Measurements from ENCODE around the gene SSRP1.
"Not testable (repeated sequence)": the region's sequence is repeated elsewhere in the genome, so short reads cannot be mapped to it uniquely, and the experiment has no call there.

Gene SSRP1

DNA sequence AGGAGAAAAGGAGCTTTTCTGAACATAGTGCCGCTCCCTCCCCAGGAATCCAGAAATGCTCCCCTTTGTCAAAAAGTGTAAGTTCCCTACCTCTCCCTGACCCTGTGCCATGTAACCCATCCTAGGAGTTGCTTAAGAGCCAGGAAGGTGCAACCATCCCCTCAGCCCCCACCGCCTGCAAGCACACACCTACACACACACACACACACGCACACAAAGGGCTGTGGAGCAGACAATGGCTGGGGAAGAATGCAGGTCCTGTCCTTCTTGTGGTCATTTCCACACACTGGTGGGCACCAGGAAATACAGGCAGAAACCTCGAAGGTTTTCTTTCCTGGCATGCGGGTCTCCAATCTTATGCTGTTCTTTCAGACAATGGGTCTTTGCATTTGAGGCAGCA is 3.6 kb upstream of the SSRP1 start:
- no peak for DNase-seq

GRCh38 chr11:57338142-57338541 is 2.5 kb upstream of the SSRP1 start, which contains the start of gene P2RX3:
Gene P2RX3 (plus strand): TSS chr11:57338352. CDS start chr11:57338551, 199 bp downstream.
- DNase-seq, result no peak

GRCh38 chr11:57336856-57337255 is 1.2 kb upstream of the SSRP1 start:
- DNase-seq, result not testable (repeated sequence)

- no peak for DNase-seq
These were observed 497 bp upstream of the SSRP1 start for GRCh38 chr11:57336111-57336666.

GRCh38 chr11:57335023-57335342 is 709 bp downstream of the SSRP1 start:
- peak in 1 of 58 donors; percentile 40 for DNase-seq

DNA sequence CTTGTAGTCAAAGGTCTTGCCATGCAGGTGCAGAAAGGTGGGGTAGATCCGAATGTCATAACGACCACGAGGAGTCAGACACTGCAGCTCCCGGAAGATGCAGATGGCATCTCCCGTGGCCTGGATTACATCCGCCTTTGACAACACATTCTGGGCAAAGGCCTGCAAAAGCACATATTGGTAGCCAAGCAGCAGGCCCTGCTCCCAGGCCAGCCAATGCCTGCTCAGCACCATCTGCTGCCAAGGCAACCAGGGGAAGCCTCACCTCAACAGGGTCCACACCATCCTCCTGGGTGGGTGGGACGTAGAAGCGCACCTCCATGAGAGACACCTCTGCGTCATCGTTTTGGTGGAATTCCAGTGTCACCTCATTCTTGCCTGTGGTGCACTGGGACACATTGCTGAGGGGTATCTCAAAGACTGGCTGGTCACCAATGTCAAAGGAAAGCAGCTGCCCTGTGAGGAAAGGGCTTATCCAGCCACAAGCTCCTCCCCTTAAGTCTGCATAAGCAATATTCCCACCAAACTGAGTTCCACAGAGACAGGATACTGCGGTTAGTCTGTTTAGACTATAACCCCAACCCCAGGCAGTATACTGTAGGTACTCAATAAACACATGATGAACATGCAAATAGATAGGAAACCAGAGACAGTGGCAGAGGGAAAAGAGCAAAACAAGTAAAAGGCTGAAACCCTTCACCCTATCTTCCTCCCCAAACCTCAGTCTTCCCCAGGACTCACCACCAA is 2.8 kb downstream of the SSRP1 start:
- no peak for DNase-seq

DNA sequence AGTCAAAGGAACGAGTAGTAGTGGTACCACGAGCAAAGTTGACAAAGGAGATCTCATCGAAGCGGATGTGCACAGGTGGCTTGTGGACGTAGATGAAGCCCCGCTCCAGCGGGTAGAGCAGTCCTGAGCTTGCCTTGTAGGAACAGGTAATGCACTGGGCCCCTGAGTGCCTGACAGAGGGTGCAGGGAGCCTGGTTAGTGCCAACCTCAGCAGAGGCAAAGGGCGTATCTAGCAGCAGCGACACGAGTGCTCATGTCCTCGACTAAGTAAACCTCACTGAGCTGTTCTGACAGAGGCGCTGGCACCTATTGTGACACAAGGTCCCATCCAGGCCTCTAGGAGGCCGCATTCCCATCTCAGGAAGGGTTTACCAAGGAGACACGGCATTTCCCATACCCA is 4.0 kb downstream of the SSRP1 start:
- no peak for DNase-seq

DNA sequence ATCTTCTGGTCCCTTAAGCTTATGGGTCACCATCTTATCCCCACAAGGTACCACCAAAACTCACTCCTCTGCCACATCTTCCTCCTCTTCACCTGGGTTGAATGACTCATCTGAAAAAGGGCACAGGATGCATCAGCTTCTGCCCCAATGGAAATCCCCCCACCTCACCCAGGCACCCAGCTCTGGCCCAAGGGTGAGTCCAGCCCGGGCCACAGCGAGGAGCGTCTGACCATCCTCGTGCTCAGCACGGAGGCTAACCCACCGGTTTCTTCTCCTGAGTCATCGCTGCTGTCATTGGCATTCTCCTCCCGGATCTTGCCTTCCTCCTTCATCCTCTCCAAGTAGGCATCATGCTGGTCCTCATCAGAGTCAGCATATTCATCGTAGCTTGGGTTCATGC is 5.7 kb downstream of the SSRP1 start:
- DNase-seq, result no peak

DNA sequence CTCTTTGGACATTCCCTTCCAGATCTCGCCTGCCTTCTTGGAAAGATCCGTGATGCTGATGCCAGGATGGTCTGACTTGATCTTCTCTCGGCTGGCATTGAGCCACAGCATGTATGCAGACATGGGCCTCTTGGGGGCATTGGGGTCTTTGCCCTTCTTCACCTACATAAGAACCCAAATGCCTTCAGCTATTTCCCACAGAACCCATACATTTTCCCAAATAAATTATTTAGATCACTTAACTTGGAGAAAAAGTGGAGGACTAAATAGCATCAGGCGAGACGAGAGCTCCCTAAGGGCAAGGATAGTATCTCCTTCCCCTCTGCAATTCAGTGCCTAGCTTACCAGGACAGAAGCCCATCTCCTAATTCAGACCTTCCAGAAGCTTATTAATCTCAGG is 8.0 kb downstream of the SSRP1 start:
- no peak for DNase-seq

- DNase-seq, result no peak
These were observed 10.0 kb downstream of the SSRP1 start for GRCh38 chr11:57325735-57326048.

- peak; percentile 56 to 97 (median 94) for DNase-seq
These were observed 10.6 kb downstream of the SSRP1 start, which contains the start of gene TNKS1BP1 for GRCh38 chr11:57324886-57325734. Gene TNKS1BP1 (minus strand): TSS chr11:57324952. CDS start chr11:57321885, 3,067 bp downstream.

- DNase-seq, result peak in 14 of 58 donors; percentile 12 to 64 (median 47)
These were observed 11.4 kb downstream of the SSRP1 start for GRCh38 chr11:57324154-57324885.

DNA sequence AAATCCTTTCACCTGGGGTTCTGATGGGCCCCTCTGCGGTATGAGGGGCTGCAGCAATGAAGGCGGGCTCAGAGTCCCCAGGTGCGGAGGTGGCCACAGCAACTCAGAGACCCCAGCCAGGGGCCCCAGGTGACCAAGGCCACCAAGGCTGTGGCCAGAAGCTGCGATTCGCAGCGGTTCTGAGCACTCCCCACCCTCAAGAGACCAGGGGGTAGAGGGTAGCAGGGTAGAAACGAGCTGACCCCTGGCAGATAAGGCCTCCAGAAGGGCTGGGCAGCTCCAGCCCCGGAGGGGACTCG is 11.9 kb downstream of the SSRP1 start:
- peak in 1 of 58 donors; percentile 38 for DNase-seq

DNA sequence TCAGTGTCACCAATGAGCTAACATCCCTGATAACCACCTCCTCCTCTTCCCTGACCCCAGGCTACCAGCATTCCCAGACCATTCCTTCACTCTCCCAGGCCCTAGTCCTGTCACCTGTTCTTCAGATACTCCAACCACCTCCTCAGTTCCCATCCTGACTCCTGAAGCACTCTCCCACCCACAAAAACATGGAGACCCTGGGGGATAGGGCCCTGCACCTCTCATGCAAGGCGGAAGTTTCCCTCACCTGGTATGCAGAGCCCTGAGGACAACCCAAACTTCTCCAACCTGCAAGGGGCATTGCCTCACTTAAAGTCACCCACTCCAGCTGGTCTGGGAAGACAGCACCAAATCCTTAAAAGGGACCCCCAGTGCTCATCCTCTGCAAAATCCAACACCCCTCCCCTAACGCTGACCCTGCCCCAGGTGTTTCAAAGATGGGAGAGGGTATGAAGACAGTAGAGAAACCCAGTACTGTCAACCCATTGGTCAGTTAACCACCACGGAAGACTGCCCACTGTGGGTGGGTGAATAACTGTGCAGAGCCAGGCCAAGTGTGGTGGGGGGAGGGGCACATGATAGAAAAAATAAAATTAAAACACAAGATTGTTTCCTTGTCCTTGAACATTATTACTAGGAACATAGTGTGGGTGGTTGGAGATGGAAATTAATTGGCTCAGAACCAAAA is 12.4 kb downstream of the SSRP1 start:
- peak in 1 of 58 donors; percentile 9 for DNase-seq

DNA sequence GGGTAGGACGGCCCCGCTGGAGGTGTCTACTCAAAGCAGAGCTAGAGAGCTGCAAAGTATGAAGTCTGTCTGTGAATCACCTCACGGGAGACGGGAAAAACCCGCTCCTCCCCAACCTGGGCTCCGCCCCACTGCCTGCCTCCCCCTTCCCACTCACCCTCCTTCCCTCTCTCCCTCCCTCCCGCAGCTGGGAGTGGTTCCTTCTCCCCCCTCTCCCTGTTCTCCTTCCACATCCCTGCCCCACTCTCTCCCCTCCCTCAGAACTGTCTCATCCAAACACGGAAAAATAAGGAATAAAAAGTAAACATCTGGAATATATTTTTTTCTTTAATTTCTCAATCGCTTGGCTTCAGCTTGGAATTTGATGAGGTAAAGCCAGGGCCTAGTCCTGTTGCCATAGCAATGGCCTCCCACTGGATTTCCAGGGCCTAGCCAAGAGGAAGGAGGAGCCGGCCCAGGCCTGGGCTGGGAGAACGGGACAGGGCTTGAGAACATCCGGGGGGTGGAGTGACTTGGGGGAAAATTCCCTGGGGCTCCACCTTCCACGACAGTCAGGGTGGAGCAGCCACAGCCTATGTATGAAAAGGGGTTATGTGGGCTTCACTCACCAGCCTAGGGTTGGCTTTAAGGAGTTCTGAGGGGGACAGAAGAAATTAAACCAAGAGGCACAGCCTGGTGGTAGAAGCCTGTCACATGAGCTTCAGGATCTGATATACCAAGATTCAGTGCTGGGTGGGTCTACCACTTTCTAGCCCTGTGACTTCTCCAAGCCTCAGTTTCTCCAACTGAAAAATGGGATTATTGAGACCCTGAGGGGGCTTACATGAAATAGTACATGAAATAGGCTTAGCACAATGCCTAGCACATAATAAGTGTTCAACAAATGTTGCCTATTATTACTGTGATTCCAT is 13.2 kb downstream of the SSRP1 start:
- peak in 52 of 58 donors; percentile 14 to 81 (median 52) for DNase-seq

GRCh38 chr11:57321388-57322255 is 14.1 kb downstream of the SSRP1 start:
- DNase-seq, result no peak

GRCh38 chr11:57320719-57321387 is 14.8 kb downstream of the SSRP1 start:
- no peak for DNase-seq

GRCh38 chr11:57320067-57320718 is 15.5 kb downstream of the SSRP1 start:
- no peak for DNase-seq
